PC-9 (cell line): ENCODE data around the gene KRTAP12-2. TPM values are rescaled to one million over a fixed set of nuclear protein-coding genes. Genes with fewer than 3 reads are reported as not detected.

Experiments used
- BruUV-seq: library from RNA; stranded (reverse); fragments of 400-500 nt; replicated peaks from 2 replicates; lab custom pipeline; 2021; lab: Mats Ljungman, UMichigan
- CTCF ChIA-PET: fragments of 300-600 bp; sonication (Branson Sonifier 250); formaldehyde crosslinking; loops from one replicate; lab custom pipeline; 2022; ENCODE audit warnings: antibody characterized with exemption; lab: Charles Lee
- POLR2A ChIA-PET: fragments of 300-600 bp; sonication (Branson Sonifier 250); formaldehyde crosslinking; loops from one replicate; lab custom pipeline; 2022; ENCODE audit warnings: antibody characterized with exemption; ENCODE audit not compliant: unreplicated experiment; lab: Charles Lee
- DNase-seq, 2 experiments: peaks; one replicate each; pipeline versions ENCODE4 v3.0.0 to v3.0.0-alpha.2; 2015 to 2022; ENCODE audit warnings: mixed read lengths in 1 of 2
- H2AFZ ChIP-seq: fragments of 200-600 bp; sonication (generic); 2 replicates; pipeline ENCODE4 v1.8.1; 2017; ENCODE audit warnings: antibody characterized with exemption
- H3F3A ChIP-seq: fragments of 200-600 bp; sonication (generic); 2 replicates; pipeline ENCODE4 v1.8.1; 2017; ENCODE audit warnings: antibody characterized with exemption, mild to moderate bottlenecking, low read depth; ENCODE audit not compliant: insufficient read depth
- H3K27ac ChIP-seq: fragments of 200-600 bp; sonication (generic); 2 replicates; pipeline ENCODE4 v1.6.1; 2016; ENCODE audit warnings: mixed run types
- H3K27me3 ChIP-seq: fragments of 200-600 bp; sonication (generic); 2 replicates; pipeline ENCODE4 v1.6.1; 2016; ENCODE audit warnings: low read depth, mixed run types; ENCODE audit not compliant: insufficient read depth
- H3K36me3 ChIP-seq: fragments of 200-600 bp; sonication (generic); 2 replicates; pipeline ENCODE4 v1.6.1; 2016; ENCODE audit warnings: low read depth, mixed run types
- H3K4me1 ChIP-seq: fragments of 200-600 bp; sonication (generic); replicated peaks from 2 replicates; pipeline ENCODE4 v1.6.1; 2016; ENCODE audit warnings: mixed run types; ENCODE audit not compliant: insufficient read depth
- H3K4me2 ChIP-seq: fragments of 200-600 bp; sonication (generic); 2 replicates; pipeline ENCODE4 v1.6.1; 2017; ENCODE audit warnings: mixed run types
- H3K4me3 ChIP-seq: fragments of 200-600 bp; sonication (generic); 2 replicates; pipeline ENCODE4 v1.6.1; 2016; ENCODE audit warnings: mixed run types
- H3K79me2 ChIP-seq: fragments of 200-600 bp; sonication (generic); 2 replicates; pipeline ENCODE4 v1.6.1; 2017; ENCODE audit warnings: low read depth, mixed run types
- H3K9me2 ChIP-seq: fragments of 200-600 bp; sonication (generic); 2 replicates; pipeline ENCODE4 v1.8.1; 2017; ENCODE audit warnings: mild to moderate bottlenecking; ENCODE audit not compliant: insufficient read depth
- H3K9me3 ChIP-seq: fragments of 200-600 bp; sonication (generic); 2 replicates; pipeline ENCODE4 v1.8.1; 2016; ENCODE audit warnings: low read depth; ENCODE audit not compliant: insufficient read depth
- H4K20me1 ChIP-seq: fragments of 200-600 bp; sonication (generic); 2 replicates; pipeline ENCODE4 v1.8.1; 2017; ENCODE audit not compliant: insufficient read depth
- EZH2 ChIP-seq: fragments of 200-600 bp; sonication (generic); IDR thresholded peaks from 2 replicates; pipeline ENCODE4 v1.8.0; 2017; ENCODE audit warnings: antibody characterized with exemption, low read depth
- intact Hi-C: fragments of 100-400 bp; cut with micrococcal nuclease; formaldehyde crosslinking; loops from one replicate; pipeline ENCODE4 v1.10.0; 2022; ENCODE audit not compliant: unreplicated experiment
- total RNA-seq: library from RNA; stranded (reverse); gene quantifications from 2 replicates; pipeline ENCODE4 v1.2.3, GENCODE V29; 2021
- TF ChIP-seq, protein P1 (sequence below): fragments of 200-600 bp; sonication (generic); conservative IDR thresholded peaks from 2 replicates; pipeline ENCODE4 v1.6.1; 2017; ENCODE audit warnings: mixed run types, antibody characterized with exemption, mild to moderate bottlenecking, moderate library complexity

Gene KRTAP12-2
- total RNA-seq, 1 experiment from 2014 or later, result not detected

DNA sequence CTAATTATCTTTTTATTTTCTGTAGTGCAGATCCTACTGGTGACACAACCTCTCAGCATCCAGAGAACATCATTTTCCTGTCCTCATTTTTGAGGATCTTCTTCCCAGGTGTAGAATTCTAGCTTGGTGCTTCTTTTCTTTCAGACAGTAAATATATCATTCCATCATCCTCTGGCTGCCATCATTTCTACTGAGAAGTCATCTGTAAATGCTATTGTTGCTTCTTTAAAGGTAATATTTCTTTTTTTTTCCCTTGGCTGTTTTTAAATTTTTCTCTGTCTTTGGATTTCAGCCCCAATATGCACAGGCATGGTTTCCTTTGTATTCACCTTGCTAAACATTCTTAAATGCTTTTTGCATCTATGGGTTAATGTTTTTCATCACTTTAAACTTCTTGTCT, 43.2 kb downstream of the KRTAP12-2 start:
- CTCF ChIA-PET, result no interaction called here
- H3F3A ChIP-seq, result no peaks in the 10 kb centered on the region
- H4K20me1 ChIP-seq, result no peaks in the 10 kb centered on the region
- no peak overlapping the region for H3K4me2 ChIP-seq
- POLR2A ChIA-PET, result no interaction called here
- H3K27me3 ChIP-seq, result peaks cover 17% of the 10 kb centered on the region
- H3K9me3 ChIP-seq, result peaks cover 4% of the 10 kb centered on the region; the same call in 1 of the 2 replicates
- intact Hi-C loops, result no loop called here
- no peaks in the 10 kb centered on the region for H3K79me2 ChIP-seq
- TF ChIP-seq, protein P1, sequence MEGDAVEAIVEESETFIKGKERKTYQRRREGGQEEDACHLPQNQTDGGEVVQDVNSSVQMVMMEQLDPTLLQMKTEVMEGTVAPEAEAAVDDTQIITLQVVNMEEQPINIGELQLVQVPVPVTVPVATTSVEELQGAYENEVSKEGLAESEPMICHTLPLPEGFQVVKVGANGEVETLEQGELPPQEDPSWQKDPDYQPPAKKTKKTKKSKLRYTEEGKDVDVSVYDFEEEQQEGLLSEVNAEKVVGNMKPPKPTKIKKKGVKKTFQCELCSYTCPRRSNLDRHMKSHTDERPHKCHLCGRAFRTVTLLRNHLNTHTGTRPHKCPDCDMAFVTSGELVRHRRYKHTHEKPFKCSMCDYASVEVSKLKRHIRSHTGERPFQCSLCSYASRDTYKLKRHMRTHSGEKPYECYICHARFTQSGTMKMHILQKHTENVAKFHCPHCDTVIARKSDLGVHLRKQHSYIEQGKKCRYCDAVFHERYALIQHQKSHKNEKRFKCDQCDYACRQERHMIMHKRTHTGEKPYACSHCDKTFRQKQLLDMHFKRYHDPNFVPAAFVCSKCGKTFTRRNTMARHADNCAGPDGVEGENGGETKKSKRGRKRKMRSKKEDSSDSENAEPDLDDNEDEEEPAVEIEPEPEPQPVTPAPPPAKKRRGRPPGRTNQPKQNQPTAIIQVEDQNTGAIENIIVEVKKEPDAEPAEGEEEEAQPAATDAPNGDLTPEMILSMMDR, result no peak
- no peak for TF ChIP-seq EZH2
- H3K36me3 ChIP-seq, result no peaks in the 10 kb centered on the region
- no peak overlapping the region for H3K27ac ChIP-seq
- no TSS peak for BruUV-seq
- H3K4me3 ChIP-seq, result no peak overlapping the region
- H3K4me1 ChIP-seq, result no peaks in the 10 kb centered on the region
- H3K9me2 ChIP-seq, result no peaks in the 10 kb centered on the region
- no peak overlapping the region for H2AFZ ChIP-seq
- DNase-seq, result no peak

DNA sequence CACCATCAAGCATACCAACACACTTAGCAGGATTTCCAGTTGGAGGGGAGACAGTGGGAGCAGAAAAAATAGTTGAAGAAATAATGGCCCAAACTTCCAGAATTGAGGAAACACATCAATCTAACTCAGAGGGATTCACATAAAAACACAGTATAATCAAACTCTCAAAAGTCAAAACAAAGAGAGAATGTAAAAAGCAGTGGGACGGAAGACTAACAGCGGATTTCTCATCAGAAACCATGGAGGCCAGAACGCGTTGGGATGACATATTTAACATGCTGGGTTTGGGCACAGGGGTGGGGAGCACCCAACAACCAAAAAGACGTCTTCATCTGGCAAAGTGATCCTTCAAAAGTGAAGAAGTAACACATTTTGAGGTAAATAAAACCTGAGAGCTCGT, 46.8 kb downstream of the KRTAP12-2 start:
- no peaks in the 10 kb centered on the region for H4K20me1 ChIP-seq
- TF ChIP-seq EZH2, result no peak
- TF ChIP-seq, protein P1, result no peak
- H3K27ac ChIP-seq, result no peak overlapping the region
- H3K4me1 ChIP-seq, result no peaks in the 10 kb centered on the region
- intact Hi-C loops, result no loop called here
- H3K4me2 ChIP-seq, result no peak overlapping the region
- no peaks in the 10 kb centered on the region for H3K9me2 ChIP-seq
- no peak overlapping the region for H2AFZ ChIP-seq
- H3K36me3 ChIP-seq, result no peaks in the 10 kb centered on the region
- peaks cover 23% of the 10 kb centered on the region for H3K27me3 ChIP-seq
- H3K9me3 ChIP-seq, result peaks cover 4% of the 10 kb centered on the region; the same call in 1 of the 2 replicates
- BruUV-seq, result no TSS peak
- no peak overlapping the region for H3K4me3 ChIP-seq
- CTCF ChIA-PET, result no interaction called here
- no peaks in the 10 kb centered on the region for H3F3A ChIP-seq
- DNase-seq, result no peak
- H3K79me2 ChIP-seq, result no peaks in the 10 kb centered on the region
- POLR2A ChIA-PET, result no interaction called here

DNA sequence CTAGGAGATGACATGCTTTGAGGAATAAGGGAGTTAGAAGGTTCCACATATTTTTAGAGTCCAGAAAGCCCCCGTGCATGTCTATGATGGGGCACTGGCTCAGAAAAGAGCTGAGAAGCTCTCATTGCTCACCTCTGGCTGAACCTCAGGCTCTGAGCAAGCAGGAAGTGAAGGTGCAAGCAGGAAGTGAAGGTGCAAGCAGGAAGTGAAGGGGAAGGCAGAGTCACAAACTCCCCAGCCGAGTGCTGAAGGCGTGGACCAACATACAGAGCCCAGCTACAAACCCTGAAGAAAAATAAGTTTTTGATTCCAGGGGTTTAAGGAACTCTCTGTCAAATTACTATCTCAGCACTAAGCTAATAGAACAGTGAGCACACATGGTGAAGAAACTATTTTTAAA, 47.8 kb downstream of the KRTAP12-2 start:
- ChIA-PET POLR2A (no interaction called here), CTCF (no interaction called here)
- Histone ChIP-seq H2AFZ (no peak overlapping the region), H3F3A (no peaks in the 10 kb centered on the region), H4K20me1 (no peaks in the 10 kb centered on the region), H3K4me2 (no peak overlapping the region), H3K79me2 (no peaks in the 10 kb centered on the region), H3K4me3 (no peak overlapping the region), H3K9me3 (peaks cover 4% of the 10 kb centered on the region; the same call in 1 of the 2 replicates), H3K9me2 (no peaks in the 10 kb centered on the region), H3K36me3 (no peaks in the 10 kb centered on the region), H3K4me1 (no peaks in the 10 kb centered on the region), H3K27ac (no peak overlapping the region), H3K27me3 (peaks cover 32% of the 10 kb centered on the region)
- no peak for DNase-seq
- intact Hi-C loops, result no loop called here
- TF ChIP-seq, protein P1, result no peak
- BruUV-seq, result no TSS peak
